ENCODE data around the gene GPR157.

GRCh38 chr1:9145021-9145668 lies 16.2 kb upstream of the GPR157 start:
- TF ChIP-seq ZFP3 (CRISPR knock-in tag; IDR thresholded peaks at IDR 0.05) (no peak), TOX (CRISPR knock-in tag; IDR thresholded peaks at IDR 0.05; ENCODE audit: borderline replicate concordance) (no peak)
- TF ChIP-seq, protein P1, sequence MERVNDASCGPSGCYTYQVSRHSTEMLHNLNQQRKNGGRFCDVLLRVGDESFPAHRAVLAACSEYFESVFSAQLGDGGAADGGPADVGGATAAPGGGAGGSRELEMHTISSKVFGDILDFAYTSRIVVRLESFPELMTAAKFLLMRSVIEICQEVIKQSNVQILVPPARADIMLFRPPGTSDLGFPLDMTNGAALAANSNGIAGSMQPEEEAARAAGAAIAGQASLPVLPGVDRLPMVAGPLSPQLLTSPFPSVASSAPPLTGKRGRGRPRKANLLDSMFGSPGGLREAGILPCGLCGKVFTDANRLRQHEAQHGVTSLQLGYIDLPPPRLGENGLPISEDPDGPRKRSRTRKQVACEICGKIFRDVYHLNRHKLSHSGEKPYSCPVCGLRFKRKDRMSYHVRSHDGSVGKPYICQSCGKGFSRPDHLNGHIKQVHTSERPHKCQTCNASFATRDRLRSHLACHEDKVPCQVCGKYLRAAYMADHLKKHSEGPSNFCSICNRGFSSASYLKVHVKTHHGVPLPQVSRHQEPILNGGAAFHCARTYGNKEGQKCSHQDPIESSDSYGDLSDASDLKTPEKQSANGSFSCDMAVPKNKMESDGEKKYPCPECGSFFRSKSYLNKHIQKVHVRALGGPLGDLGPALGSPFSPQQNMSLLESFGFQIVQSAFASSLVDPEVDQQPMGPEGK (CRISPR knock-in tag; IDR thresholded peaks at IDR 0.05; ENCODE audit: borderline replicate concordance): no peak
